GM19438 (cell line): ENCODE results near the gene RREB1.

Source experiments
- ATAC-seq: cut with Tn5 transposase; IDR thresholded peaks from one replicate; pipeline ENCODE4 v1.9.1; 2021; ENCODE audit warnings: low read depth; ENCODE audit not compliant: unreplicated experiment

Gene RREB1

GRCh38 chr6:7185561-7185960 lies 77.8 kb downstream of the RREB1 start:
- ATAC-seq = no peak

GRCh38 chr6:7188492-7188891 lies 80.7 kb downstream of the RREB1 start:
- peak; percentile 92 for ATAC-seq

GRCh38 chr6:7189101-7189758 lies 81.5 kb downstream of the RREB1 start:
- no peak for ATAC-seq

- ATAC-seq = no peak
Observed at GRCh38 chr6:7190791-7191190, 83.0 kb downstream of the RREB1 start.

GRCh38 chr6:7193122-7193521 lies 85.4 kb downstream of the RREB1 start:
- ATAC-seq = no peak

GRCh38 chr6:7194657-7195056 lies 86.9 kb downstream of the RREB1 start:
- ATAC-seq = no peak

GRCh38 chr6:7195339-7196018 lies 87.7 kb downstream of the RREB1 start:
- ATAC-seq = no peak

GRCh38 chr6:7196019-7196402 lies 88.2 kb downstream of the RREB1 start:
- no peak for ATAC-seq

- no peak for ATAC-seq
Observed at GRCh38 chr6:7196685-7197283, 89.0 kb downstream of the RREB1 start.

- ATAC-seq = no peak
Observed at GRCh38 chr6:7197747-7198146, 90.0 kb downstream of the RREB1 start.

GRCh38 chr6:7198833-7199800 lies 91.4 kb downstream of the RREB1 start:
- no peak for ATAC-seq

GRCh38 chr6:7200598-7201443 lies 93.1 kb downstream of the RREB1 start:
- no peak for ATAC-seq

- no peak for ATAC-seq
Observed at GRCh38 chr6:7201444-7201731, 93.6 kb downstream of the RREB1 start.

GRCh38 chr6:7201732-7202541 lies 94.2 kb downstream of the RREB1 start:
- ATAC-seq = peak; percentile 95

- no peak for ATAC-seq
Observed at GRCh38 chr6:7202950-7203349, 95.2 kb downstream of the RREB1 start.

GRCh38 chr6:7203939-7204338 lies 96.2 kb downstream of the RREB1 start:
- ATAC-seq = no peak

GRCh38 chr6:7204726-7205125 lies 97.0 kb downstream of the RREB1 start:
- no peak for ATAC-seq

GRCh38 chr6:7207720-7208119 lies 100.0 kb downstream of the RREB1 start:
- no peak for ATAC-seq

- no peak for ATAC-seq
Observed at GRCh38 chr6:7213416-7213815, 105.7 kb downstream of the RREB1 start.
